HG03520 (cell line): ENCODE results near the gene GALNTL6.
"Not testable (repeated sequence)": the region's sequence is repeated elsewhere in the genome, so short reads cannot be mapped to it uniquely, and the experiment has no call there.

Experiments used
- ATAC-seq: cut with Tn5 transposase; IDR thresholded peaks from one replicate; pipeline ENCODE4 v1.9.1; 2021; ENCODE audit warnings: mild to moderate bottlenecking, moderate library complexity; ENCODE audit not compliant: unreplicated experiment

Gene GALNTL6

GRCh38 chr4:172356016-172356415 lies 542.8 kb downstream of the GALNTL6 start:
- no peak for ATAC-seq

- ATAC-seq: no peak
These were observed 543.9 kb downstream of the GALNTL6 start for GRCh38 chr4:172357006-172357540.

- ATAC-seq: no peak
These were observed 549.4 kb downstream of the GALNTL6 start for GRCh38 chr4:172362569-172362968.

- no peak for ATAC-seq
These were observed 556.3 kb downstream of the GALNTL6 start for GRCh38 chr4:172369471-172369959.

- ATAC-seq: no peak
These were observed 564.4 kb downstream of the GALNTL6 start for GRCh38 chr4:172377486-172378140.

GRCh38 chr4:172379834-172380233 lies 566.6 kb downstream of the GALNTL6 start:
- ATAC-seq: no peak

- no peak for ATAC-seq
These were observed 577.1 kb downstream of the GALNTL6 start for GRCh38 chr4:172390331-172390730.

GRCh38 chr4:172392741-172393140 lies 579.5 kb downstream of the GALNTL6 start:
- ATAC-seq: no peak

- no peak for ATAC-seq
These were observed 580.0 kb downstream of the GALNTL6 start for GRCh38 chr4:172393220-172393619.

- no peak for ATAC-seq
These were observed 591.5 kb downstream of the GALNTL6 start for GRCh38 chr4:172404676-172405075.

- ATAC-seq: no peak
These were observed 597.2 kb downstream of the GALNTL6 start for GRCh38 chr4:172410363-172410762.

- ATAC-seq: no peak
These were observed 597.9 kb downstream of the GALNTL6 start for GRCh38 chr4:172411149-172411548.

GRCh38 chr4:172412851-172413580 lies 599.8 kb downstream of the GALNTL6 start:
- no peak for ATAC-seq

GRCh38 chr4:172428979-172429378 lies 615.8 kb downstream of the GALNTL6 start:
- ATAC-seq: not testable (repeated sequence)

- no peak for ATAC-seq
These were observed 667.3 kb downstream of the GALNTL6 start for GRCh38 chr4:172480471-172480870.

- ATAC-seq: no peak
These were observed 668.8 kb downstream of the GALNTL6 start for GRCh38 chr4:172481802-172482508.

- no peak for ATAC-seq
These were observed 671.8 kb downstream of the GALNTL6 start for GRCh38 chr4:172485007-172485406.

- no peak for ATAC-seq
These were observed 673.3 kb downstream of the GALNTL6 start for GRCh38 chr4:172486531-172486930.

GRCh38 chr4:172489861-172490260 lies 676.7 kb downstream of the GALNTL6 start:
- ATAC-seq: no peak

- no peak for ATAC-seq
These were observed 682.6 kb downstream of the GALNTL6 start for GRCh38 chr4:172495769-172496168.

GRCh38 chr4:172497321-172497720 lies 684.1 kb downstream of the GALNTL6 start:
- no peak for ATAC-seq
